Lung (tissue), 12 donors: Measurements from ENCODE around the gene VPS13D. TPM values are rescaled to one million over a fixed set of nuclear protein-coding genes. Genes with fewer than 3 reads are reported as not detected.
"Not testable (repeated sequence)": the region's sequence is repeated elsewhere in the genome, so short reads cannot be mapped to it uniquely, and the experiment has no call there.

Source experiments
- ATAC-seq: fragments of 200-7000 bp; cut with Tn5 transposase; one replicate; pipeline ENCODE4 v1.9.1; 2020; ENCODE audit warnings: moderate number of reproducible peaks; ENCODE audit not compliant: insufficient read depth, low FRiP score
- DNase-seq, 3 donors: peaks; one replicate each; pipeline ENCODE4 v3.0.0-alpha.2; 2013 to 2017
- H3K27ac ChIP-seq, 2 donors: one replicate each; pipeline ENCODE4 v1.5.1; 2013; ENCODE audit warnings: mild to moderate bottlenecking in 2 of 2, moderate library complexity in 2 of 2, control low read depth in 1 of 2, inconsistent platforms in 1 of 2, low read depth in 1 of 2, low read length in 1 of 2
- H3K27me3 ChIP-seq, 3 donors: one replicate each; pipeline ENCODE4 v1.5.1; 2013; ENCODE audit warnings: low read length in 2 of 3; ENCODE audit not compliant: control insufficient read depth in 3 of 3, insufficient read depth in 3 of 3
- H3K36me3 ChIP-seq, 4 donors: one replicate each; pipeline ENCODE4 v1.5.1; 2013; ENCODE audit warnings: low read length in 4 of 4, mild to moderate bottlenecking in 1 of 4, moderate library complexity in 1 of 4; ENCODE audit not compliant: control insufficient read depth in 4 of 4, insufficient read depth in 4 of 4
- H3K4me1 ChIP-seq, 5 donors: one replicate each; pipeline ENCODE4 v1.5.1; 2013; ENCODE audit warnings: low read length in 5 of 5, mild to moderate bottlenecking in 2 of 5, moderate library complexity in 1 of 5; ENCODE audit not compliant: control insufficient read depth in 5 of 5, insufficient read depth in 5 of 5
- H3K4me3 ChIP-seq: one replicate; pipeline ENCODE4 v1.5.1; 2013; ENCODE audit warnings: mild to moderate bottlenecking, control low read depth, moderate library complexity
- H3K9ac ChIP-seq, 2 donors: one replicate each; pipeline ENCODE4 v1.5.1; 2013; ENCODE audit warnings: low read length in 2 of 2, control low read depth in 1 of 2; ENCODE audit not compliant: insufficient read depth in 1 of 2
- H3K9me3 ChIP-seq, 4 donors: one replicate each; pipeline ENCODE4 v1.5.1; 2013; ENCODE audit warnings: low read length in 3 of 4, mild to moderate bottlenecking in 1 of 4, moderate library complexity in 1 of 4; ENCODE audit not compliant: control insufficient read depth in 4 of 4, insufficient read depth in 3 of 4
- CTCF ChIP-seq: IDR thresholded peaks from 2 replicates; pipeline ENCODE4 v1.5.1; 2012; ENCODE audit warnings: mild to moderate bottlenecking; ENCODE audit errors: control extremely low read depth, extremely low read depth
- WGBS, 2 donors: extraction: QIAGEN DNeasy Blood & Tissue Kit; methylation state at CpG; one replicate each; pipeline ENCODE4 v1.1.7; 2013; 5-methylcytosine and 5-hydroxymethylcytosine counted together
- polyA plus RNA-seq, 2 donors: library from polyadenylated mRNA; stranded (reverse); fragments of 200-250 nt; gene quantifications; one replicate each; pipeline ENCODE4 v1.2.1, GENCODE V29; 2013
- total RNA-seq, 2 donors: library from RNA; depleted of rRNA in 1 of 2; stranded (reverse); fragments of >200 nt in 1 of 2; gene quantifications; one replicate each; pipeline ENCODE4 v1.2.1, GENCODE V29; 2014 to 2021
- donor health status: control.
- donor health status: control.
- donor health status: Bipolar disorder and iron deficiency.
- donor health status: healthy.
- donor health status: DM: yes; HTN: yes; CAD: no.

The VPS13D gene
- total and polyA plus RNA-seq, 4 donors, result 18.4 to 76.0 (median 37.5) TPM

DNA sequence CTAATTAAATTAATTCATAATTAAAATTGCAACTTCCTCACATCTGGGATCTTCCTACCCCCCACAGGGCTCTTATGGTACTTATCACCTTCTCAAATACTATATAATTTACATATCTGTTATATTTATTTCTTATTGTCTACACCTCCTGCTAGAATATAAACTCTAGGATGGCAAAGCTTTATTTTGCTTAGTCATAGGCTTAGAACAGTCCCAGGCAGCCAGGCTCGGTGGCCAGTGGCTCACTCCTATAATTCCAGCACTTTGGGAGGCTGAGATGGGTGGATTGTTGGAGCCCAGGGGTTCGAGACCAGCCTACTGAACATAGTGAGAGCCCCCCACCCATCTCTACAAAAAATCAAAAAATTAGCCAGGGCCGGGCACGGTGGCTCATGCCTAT is 10.0 kb upstream of the VPS13D start:
- DNase-seq, result no peak
- H3K9me3 ChIP-seq, result peaks cover 0 to 10% (median 0%) of the 10 kb centered on the region in 4 donors
- no peaks in the 10 kb centered on the region for H3K36me3 ChIP-seq
- WGBS, 2 donors, result 87 to 94% methylated on average over 4 of the region's 4 CpGs
- H3K27me3 ChIP-seq, result no peaks in the 10 kb centered on the region
- ATAC-seq, result no peak
- no peak overlapping the region for H3K27ac ChIP-seq
- no peak overlapping the region for H3K9ac ChIP-seq
- no peak for TF ChIP-seq CTCF
- no peak overlapping the region for H3K4me3 ChIP-seq
- H3K4me1 ChIP-seq, result no peaks in the 10 kb centered on the region

- ATAC-seq (no peak), DNase-seq (peak in 1 of 3 donors; percentile 8)
- Histone ChIP-seq H3K27me3 (no peaks in the 10 kb centered on the region), H3K9ac (no peak overlapping the region), H3K27ac (no peak overlapping the region), H3K9me3 (peaks cover 0 to 3% (median 0%) of the 10 kb centered on the region in 4 donors), H3K36me3 (no peaks in the 10 kb centered on the region), H3K4me3 (no peak overlapping the region), H3K4me1 (no peaks in the 10 kb centered on the region)
- no peak for TF ChIP-seq CTCF
- WGBS, 2 donors, result 72 to 87% methylated on average over 2 of the region's 2 CpGs
Observed at GRCh38 chr1:12220890-12221289, 8.9 kb upstream of the VPS13D start.

- H3K27ac ChIP-seq, DNase-seq, H3K4me1 ChIP-seq, H3K4me3 ChIP-seq, H3K36me3 ChIP-seq, H3K9me3 ChIP-seq, ATAC-seq, H3K9ac ChIP-seq, H3K27me3 ChIP-seq: not testable (repeated sequence)
- WGBS, 2 donors, result 96 to 100% methylated on average over 1 of the region's 1 CpG
Observed at GRCh38 chr1:12222700-12223099, 7.1 kb upstream of the VPS13D start.

GRCh38 chr1:12224092-12224491 is 5.7 kb upstream of the VPS13D start:
- WGBS, 2 donors, result 90 to 94% methylated on average over 6 of the region's 6 CpGs
- H3K9ac ChIP-seq, result not testable (repeated sequence)

GRCh38 chr1:12228979-12229378 is 851 bp upstream of the VPS13D start:
- H3K4me3 ChIP-seq, result no peak overlapping the region
- no peak for ATAC-seq
- no peaks in the 10 kb centered on the region for H3K27me3 ChIP-seq
- 87 to 90% methylated on average over 7 of the region's 7 CpGs for WGBS, 2 donors
- no peaks in the 10 kb centered on the region for H3K36me3 ChIP-seq
- H3K27ac ChIP-seq, result no peak overlapping the region
- H3K9me3 ChIP-seq, result no peaks in the 10 kb centered on the region
- no peak for DNase-seq
- peaks cover 2 to 12% (median 4%) of the 10 kb centered on the region in 5 donors for H3K4me1 ChIP-seq
- no peak for TF ChIP-seq CTCF
- no peak overlapping the region for H3K9ac ChIP-seq

More at GRCh38 chr1:12224092-12224491, 5.7 kb upstream of the VPS13D start:
- H3K4me1 ChIP-seq, H3K27me3 ChIP-seq, DNase-seq, H3K4me3 ChIP-seq, H3K36me3 ChIP-seq, ATAC-seq, H3K9me3 ChIP-seq, H3K27ac ChIP-seq: not testable (repeated sequence)
